AG04450 (cell line): Measurements from ENCODE around the gene ZCRB1. TPM values are rescaled to one million over a fixed set of nuclear protein-coding genes. Genes with fewer than 3 reads are reported as not detected.

ENCODE experiments used
- CTCF ChIA-PET: fragments of 300-600, 350-600 bp; formaldehyde crosslinking; extraction: SDS; loops from one replicate; lab custom pipeline; 2022; ENCODE audit warnings: antibody characterized with exemption, inconsistent platforms; lab: Charles Lee
- POLR2A ChIA-PET: fragments of 350-600 bp; formaldehyde crosslinking; extraction: SDS; loops from one replicate; lab custom pipeline; 2021; ENCODE audit warnings: antibody characterized with exemption, inconsistent platforms; lab: Yijun Ruan, JAX
- DNase-seq: peaks from one replicate; pipeline ENCODE4 v3.0.0-alpha.2; 2011; ENCODE audit warnings: low read depth, low spot score
- H3K27ac ChIP-seq: one replicate; pipeline ENCODE4 v1.5.1; 2012; ENCODE audit warnings: low read depth, low read length, control low read depth
- H3K27me3 ChIP-seq: one replicate; pipeline ENCODE4 v1.6.0; 2012; ENCODE audit warnings: low read length; ENCODE audit not compliant: control insufficient read depth, insufficient read depth
- H3K4me3 ChIP-seq: 2 replicates; pipeline ENCODE4 v1.5.1; 2011; ENCODE audit warnings: mild to moderate bottlenecking, low read depth, low read length, control low read depth
- H3K9me3 ChIP-seq: 2 replicates; pipeline ENCODE4 v1.5.1; 2012; ENCODE audit warnings: low read length; ENCODE audit not compliant: control insufficient read depth, insufficient read depth
- polyA plus RNA-seq: library from polyadenylated mRNA; depleted of rRNA; stranded (reverse); fragments of >200 nt; gene quantifications from 2 replicates; pipeline ENCODE4 v1.2.3, GENCODE V29; 2011
- TF ChIP-seq, protein P1 (sequence below): IDR thresholded peaks from 2 replicates; pipeline ENCODE4 v1.5.1; 2011; ENCODE audit warnings: low read depth, low read length, control low read depth, inconsistent platforms

The ZCRB1 gene
- polyA plus RNA-seq, 1 experiment = 59.6 TPM

DNA sequence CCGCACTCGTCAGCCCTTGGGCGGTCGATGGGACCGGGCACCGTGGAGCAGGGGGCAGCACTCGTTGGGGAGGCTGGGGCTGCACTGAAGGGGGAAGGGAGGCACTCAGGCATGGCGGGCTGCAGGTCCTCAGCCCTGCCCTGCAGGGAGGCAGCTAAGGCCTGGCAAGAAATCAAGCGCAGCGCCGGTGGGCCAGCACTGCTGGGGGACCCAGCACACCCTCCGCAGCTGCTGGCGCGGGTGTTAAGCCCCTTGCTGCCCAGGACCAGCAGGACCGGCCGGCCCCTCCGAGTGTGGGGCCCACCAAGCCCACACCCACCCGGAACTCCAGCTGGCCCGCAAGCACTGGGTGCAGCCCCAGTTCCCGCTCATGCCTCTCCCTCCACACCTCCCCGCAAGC, 52.2 kb downstream of the ZCRB1 start:
- Histone ChIP-seq H3K27me3 (peaks cover 5% of the 10 kb centered on the region), H3K27ac (no peak overlapping the region), H3K4me3 (no peak overlapping the region), H3K9me3 (peaks cover 8% of the 10 kb centered on the region)
- POLR2A ChIA-PET = no interaction called here
- TF ChIP-seq, protein P1, sequence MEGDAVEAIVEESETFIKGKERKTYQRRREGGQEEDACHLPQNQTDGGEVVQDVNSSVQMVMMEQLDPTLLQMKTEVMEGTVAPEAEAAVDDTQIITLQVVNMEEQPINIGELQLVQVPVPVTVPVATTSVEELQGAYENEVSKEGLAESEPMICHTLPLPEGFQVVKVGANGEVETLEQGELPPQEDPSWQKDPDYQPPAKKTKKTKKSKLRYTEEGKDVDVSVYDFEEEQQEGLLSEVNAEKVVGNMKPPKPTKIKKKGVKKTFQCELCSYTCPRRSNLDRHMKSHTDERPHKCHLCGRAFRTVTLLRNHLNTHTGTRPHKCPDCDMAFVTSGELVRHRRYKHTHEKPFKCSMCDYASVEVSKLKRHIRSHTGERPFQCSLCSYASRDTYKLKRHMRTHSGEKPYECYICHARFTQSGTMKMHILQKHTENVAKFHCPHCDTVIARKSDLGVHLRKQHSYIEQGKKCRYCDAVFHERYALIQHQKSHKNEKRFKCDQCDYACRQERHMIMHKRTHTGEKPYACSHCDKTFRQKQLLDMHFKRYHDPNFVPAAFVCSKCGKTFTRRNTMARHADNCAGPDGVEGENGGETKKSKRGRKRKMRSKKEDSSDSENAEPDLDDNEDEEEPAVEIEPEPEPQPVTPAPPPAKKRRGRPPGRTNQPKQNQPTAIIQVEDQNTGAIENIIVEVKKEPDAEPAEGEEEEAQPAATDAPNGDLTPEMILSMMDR = no peak
- no peak for DNase-seq
- CTCF ChIA-PET = no interaction called here

DNA sequence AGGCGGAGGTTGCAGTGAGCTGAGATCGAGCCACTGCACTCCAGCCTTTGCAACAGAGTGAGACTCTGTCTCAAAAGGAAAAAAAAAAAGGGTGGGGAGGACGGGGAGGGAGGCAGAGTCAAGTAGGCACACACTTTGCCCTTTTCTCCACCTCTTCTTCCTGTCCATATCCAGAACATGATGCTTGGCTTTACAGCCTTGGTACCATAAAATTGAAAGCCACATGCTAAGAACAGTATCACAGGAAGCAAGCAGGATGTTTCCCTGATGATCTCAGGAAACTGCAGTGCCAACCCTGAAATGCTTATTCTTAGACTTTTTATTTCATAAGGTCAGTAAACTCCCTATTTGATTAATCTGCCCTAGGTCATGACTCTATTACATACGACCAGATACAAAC, 55.3 kb downstream of the ZCRB1 start:
- Histone ChIP-seq H3K9me3 (peaks cover 8% of the 10 kb centered on the region), H3K27me3 (peaks cover 2% of the 10 kb centered on the region), H3K27ac (no peak overlapping the region), H3K4me3 (no peak overlapping the region)
- ChIA-PET CTCF (no interaction called here), POLR2A (no interaction called here)
- TF ChIP-seq, protein P1 = no peak
- no peak for DNase-seq

DNA sequence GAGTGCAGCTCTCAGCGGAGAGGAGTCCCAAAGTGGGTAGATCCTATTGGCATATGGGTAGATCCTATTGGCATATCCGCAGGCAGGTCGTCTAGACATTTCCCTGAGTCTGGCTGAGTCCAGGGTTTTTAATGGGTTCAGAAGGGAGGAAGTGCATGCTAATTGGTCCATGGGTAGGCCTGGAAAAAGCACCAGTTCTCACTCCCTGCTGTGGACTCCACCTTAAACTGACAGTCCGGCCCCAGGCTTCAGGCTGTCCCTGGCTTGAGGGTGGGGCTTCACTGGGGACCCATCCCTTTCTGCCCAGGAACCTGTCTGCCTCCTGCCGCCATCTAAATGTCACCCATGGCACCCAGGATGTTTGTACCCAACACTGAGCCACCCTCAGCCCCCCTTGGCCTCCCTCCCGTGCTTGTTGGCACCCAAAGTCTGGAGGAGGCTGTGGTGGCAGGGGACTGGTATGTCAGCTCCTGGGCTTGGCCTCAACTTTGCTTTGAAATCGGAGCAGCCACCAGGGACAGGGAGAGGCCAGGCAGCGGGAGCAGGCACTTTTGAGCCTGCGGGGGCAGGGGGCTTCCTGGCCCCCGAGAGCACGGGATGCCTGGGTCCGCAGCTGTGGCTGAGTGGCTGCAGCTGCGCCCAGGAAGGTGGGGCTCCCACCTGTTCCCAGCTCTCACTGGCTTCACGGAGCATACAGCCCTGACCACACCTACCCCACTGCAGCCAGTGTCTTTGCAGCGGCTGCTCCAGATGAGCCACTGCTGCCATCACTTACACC, 58.3 kb downstream of the ZCRB1 start:
- ChIA-PET CTCF (no interaction called here), POLR2A (no interaction called here)
- Histone ChIP-seq H3K27me3 (peaks cover 2% of the 10 kb centered on the region), H3K27ac (no peak overlapping the region), H3K9me3 (no peaks in the 10 kb centered on the region; the same call in 1 of the 2 replicates), H3K4me3 (no peak overlapping the region)
- TF ChIP-seq, protein P1 = no peak
- DNase-seq = no peak

DNA sequence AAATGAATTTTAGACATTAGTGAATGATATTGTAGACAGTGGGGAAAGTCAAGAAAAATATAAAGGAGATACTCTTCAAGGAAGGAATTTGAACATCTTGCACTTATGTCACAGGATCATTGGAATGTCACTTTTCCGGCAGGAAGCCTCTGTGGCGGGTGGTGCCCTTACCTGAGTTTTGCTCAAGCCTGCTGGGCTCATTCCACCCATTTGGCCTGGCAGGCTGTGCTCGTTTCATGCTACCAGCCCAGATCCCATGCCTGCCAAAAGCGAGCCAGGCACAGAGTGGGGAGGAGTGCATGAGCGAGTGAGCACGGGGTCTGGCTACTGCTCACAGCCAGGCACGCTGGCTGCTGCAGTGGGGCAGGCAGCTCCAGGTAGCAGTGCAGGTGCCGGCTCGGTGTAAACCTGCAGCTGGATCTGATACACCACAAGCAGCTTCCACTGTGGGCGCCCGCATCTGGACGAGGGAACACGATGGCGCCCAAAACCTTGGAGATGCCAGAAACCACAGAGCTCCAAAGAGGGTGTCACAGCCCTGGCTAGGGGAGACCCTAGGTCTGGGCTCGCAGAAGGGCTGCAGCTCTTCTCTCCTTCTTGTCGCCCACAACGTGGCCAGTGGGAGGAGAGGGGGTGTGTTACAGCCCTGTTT, 59.2 kb downstream of the ZCRB1 start:
- no peak overlapping the region for H3K27ac ChIP-seq
- CTCF ChIA-PET = no interaction called here

More for the DNA sequence above, 59.2 kb downstream of the ZCRB1 start:
- TF ChIP-seq, protein P1 = no peak
- Histone ChIP-seq H3K27me3 (peaks cover 2% of the 10 kb centered on the region), H3K9me3 (no peaks in the 10 kb centered on the region; the same call in 1 of the 2 replicates), H3K4me3 (no peak overlapping the region)
- no peak for DNase-seq
- POLR2A ChIA-PET = no interaction called here
